CD14-positive monocyte (primary cell): Measurements from ENCODE around the gene CACNA2D1. TPM values are rescaled to one million over a fixed set of nuclear protein-coding genes. Genes with fewer than 3 reads are reported as not detected.

Experiments
- DNase-seq, 3 donors: peaks; one replicate each; pipeline ENCODE4 v3.0.0-alpha.2; 2011 to 2022
- H2AFZ ChIP-seq: 2 replicates; pipeline ENCODE4 v1.6.0; 2012; ENCODE audit warnings: mild to moderate bottlenecking, low read depth, low read length, inconsistent platforms; ENCODE audit not compliant: insufficient read depth, poor library complexity, severe bottlenecking
- H3K27ac ChIP-seq, 2 donors: 1 replicate in 1 of 2; 2 replicates in 1 of 2; pipeline ENCODE4 v1.5.1; 2012 to 2013; ENCODE audit warnings: low read length in 2 of 2, control low read depth in 1 of 2, inconsistent platforms in 1 of 2, low read depth in 1 of 2, mild to moderate bottlenecking in 1 of 2
- H3K27me3 ChIP-seq, 2 donors: one replicate each; pipeline versions ENCODE4 v1.6.0 to v1.6.1; 2011 to 2013; ENCODE audit warnings: low read length in 2 of 2; ENCODE audit not compliant: control insufficient read depth in 2 of 2, insufficient read depth in 2 of 2
- H3K36me3 ChIP-seq, 2 donors: replicated peaks in 1 of 2; 1 replicate in 1 of 2; 2 replicates in 1 of 2; pipeline versions ENCODE4 v1.5.1 to v1.6.1; 2012 to 2013; ENCODE audit warnings: low read length in 2 of 2, control low read depth in 1 of 2, inconsistent platforms in 1 of 2, mild to moderate bottlenecking in 1 of 2; ENCODE audit not compliant: insufficient read depth in 2 of 2, control insufficient read depth in 1 of 2
- H3K4me1 ChIP-seq, 2 donors: 1 replicate in 1 of 2; 2 replicates in 1 of 2; pipeline versions ENCODE4 v1.5.1 to v1.6.1; 2012 to 2013; ENCODE audit warnings: low read length in 2 of 2, control low read depth in 1 of 2, inconsistent platforms in 1 of 2, mild to moderate bottlenecking in 1 of 2, moderate library complexity in 1 of 2; ENCODE audit not compliant: insufficient read depth in 2 of 2, control insufficient read depth in 1 of 2
- H3K4me2 ChIP-seq: replicated peaks from 2 replicates; pipeline ENCODE3; 2012; ENCODE audit warnings: low read length, moderate library complexity, mild to moderate bottlenecking; ENCODE audit not compliant: poor library complexity, severe bottlenecking; ENCODE audit errors: extremely low read depth
- H3K4me3 ChIP-seq, 3 experiments: fragments of 200-600 bp in 1 of 3; sonication (generic) in 1 of 3; replicated peaks in 1 of 3; 1 replicate in 2 of 3; 2 replicates in 1 of 3; pipeline ENCODE4 v1.5.1; 2011 to 2013; ENCODE audit warnings: low read length in 3 of 3, mild to moderate bottlenecking in 3 of 3, control low read depth in 2 of 3, low read depth in 2 of 3, inconsistent platforms in 1 of 3, moderate library complexity in 1 of 3
- H3K79me2 ChIP-seq: 2 replicates; pipeline ENCODE4 v1.6.0; 2012; ENCODE audit warnings: mild to moderate bottlenecking, control low read depth, inconsistent platforms, low read length, moderate library complexity; ENCODE audit not compliant: insufficient read depth
- H3K9ac ChIP-seq: 2 replicates; pipeline ENCODE4 v1.6.0; 2017; ENCODE audit warnings: low read length, mild to moderate bottlenecking; ENCODE audit not compliant: insufficient read depth, poor library complexity, severe bottlenecking
- H3K9me3 ChIP-seq, 2 donors: replicated peaks in 1 of 2; 1 replicate in 1 of 2; 2 replicates in 1 of 2; pipeline versions ENCODE4 v1.5.1 to v1.6.1; 2012 to 2013; ENCODE audit warnings: low read length in 2 of 2, control low read depth in 1 of 2; ENCODE audit not compliant: control insufficient read depth in 1 of 2, insufficient read depth in 1 of 2
- H4K20me1 ChIP-seq: 2 replicates; pipeline ENCODE4 v1.6.0; 2012; ENCODE audit warnings: mild to moderate bottlenecking, low read length, control low read depth, moderate library complexity; ENCODE audit not compliant: insufficient read depth
- H3K27ac Mint-ChIP-seq, 7 donors: one replicate each; pipeline ENCODE4 v1.8.0; 2020; ENCODE audit warnings: mild to moderate bottlenecking in 7 of 7, mixed read lengths in 7 of 7, moderate library complexity in 6 of 7, inconsistent platforms in 2 of 7
- H3K27me3 Mint-ChIP-seq, 3 donors: one replicate each; pipeline ENCODE4 v1.8.0; 2021 to 2022; ENCODE audit warnings: low read depth in 3 of 3, mild to moderate bottlenecking in 3 of 3, mixed read lengths in 3 of 3, moderate library complexity in 3 of 3, inconsistent platforms in 1 of 3
- H3K36me3 Mint-ChIP-seq, 2 donors: one replicate each; pipeline ENCODE4 v1.8.0; 2020; ENCODE audit warnings: mixed read lengths in 2 of 2, inconsistent platforms in 1 of 2, mild to moderate bottlenecking in 1 of 2
- H3K4me1 Mint-ChIP-seq: one replicate; pipeline ENCODE4 v1.8.0; 2020; ENCODE audit warnings: mild to moderate bottlenecking, mixed read lengths
- H3K4me3 Mint-ChIP-seq, 2 donors: one replicate each; pipeline ENCODE4 v1.8.0; 2020; ENCODE audit warnings: mild to moderate bottlenecking in 2 of 2, mixed read lengths in 2 of 2, moderate library complexity in 1 of 2
- H3K9me3 Mint-ChIP-seq, 7 donors: one replicate each; pipeline ENCODE4 v1.8.0; 2020 to 2022; ENCODE audit warnings: mixed read lengths in 7 of 7, mild to moderate bottlenecking in 6 of 7, moderate library complexity in 6 of 7, inconsistent platforms in 2 of 7
- CTCF ChIP-seq: fragments of 200-600 bp; IDR thresholded peaks from one replicate; pipeline ENCODE4 v1.8.0; 2022; ENCODE audit warnings: antibody characterized with exemption, mild to moderate bottlenecking
- WGBS: methylation state at CpG from one replicate; pipeline ENCODE4 v1.1.5; 2013; ENCODE audit warnings: missing lambda C conversion rate; ENCODE audit not compliant: insufficient coverage; 5-methylcytosine and 5-hydroxymethylcytosine counted together
- intact Hi-C, 2 donors: fragments of 100-400 bp; cut with micrococcal nuclease; formaldehyde crosslinking; loops; one replicate each; pipeline versions ENCODE4 v1.15.0 to v1.15.1; 2023
- polyA plus RNA-seq, 3 donors: library from polyadenylated mRNA; depleted of rRNA in 1 of 3; unstranded in 2 of 3; stranded (reverse) in 1 of 3; fragments of 300-500 nt in 2 of 3; fragments of >200 nt in 1 of 3; fragmentation: Illumina TruSeq in 2 of 3; gene quantifications; 1 replicate in 2 of 3; 2 replicates in 1 of 3; pipeline ENCODE4 v1.2.3, GENCODE V29; 2012 to 2021

The CACNA2D1 gene
- polyA plus RNA-seq, 3 donors, result 0.02 TPM; not detected in 2

- no peak for DNase-seq
- H3K9me3 ChIP-seq, result peaks cover 12 to 18% of the 10 kb centered on the region in 2 donors
- peak overlapping the region in 1 of 7 donors; percentile 8 for H3K27ac Mint-ChIP-seq
- H3K4me2 ChIP-seq, result no peak overlapping the region
- 65% methylated on average over 3 of the region's 3 CpGs for WGBS
- H3K27me3 Mint-ChIP-seq, result no peaks in the 10 kb centered on the region
- peaks cover 0 to 6% of the 10 kb centered on the region in 2 donors for H3K36me3 Mint-ChIP-seq
- no peak overlapping the region for H3K9ac ChIP-seq
- no peaks in the 10 kb centered on the region for H3K79me2 ChIP-seq
- intact Hi-C loops, result no loop called here
- no peak overlapping the region for H3K4me3 Mint-ChIP-seq
- H3K4me1 Mint-ChIP-seq, result peaks cover 16% of the 10 kb centered on the region
- peaks cover 6 to 45% (median 25%) of the 10 kb centered on the region in 7 donors for H3K9me3 Mint-ChIP-seq
- H4K20me1 ChIP-seq, result no peaks in the 10 kb centered on the region
- no peak overlapping the region for H3K27ac ChIP-seq
- no peak overlapping the region for H3K4me3 ChIP-seq
- H3K36me3 ChIP-seq, result no peaks in the 10 kb centered on the region
- H3K27me3 ChIP-seq, result no peaks in the 10 kb centered on the region
- no peak overlapping the region for H2AFZ ChIP-seq
- no peak for TF ChIP-seq CTCF
- peaks cover 8 to 10% of the 10 kb centered on the region in 2 donors for H3K4me1 ChIP-seq
Measured at GRCh38 chr7:81902536-81902935, 541.0 kb downstream of the CACNA2D1 start.
